T-helper 17 cell (primary cell): ENCODE results near the gene RFK. TPM values are rescaled to one million over a fixed set of nuclear protein-coding genes. Genes with fewer than 3 reads are reported as not detected.
A peak's percentile ranks its signal among the peaks of the same experiment; 100 is the strongest.
"Not testable (repeated sequence)": the region's sequence is repeated elsewhere in the genome, so short reads cannot be mapped to it uniquely, and the experiment has no call there.

Experiments
- ATAC-seq: fragments of 150-1000 bp; cut with Tn5 transposase; 2 replicates; pipeline ENCODE4 v1.10.0; 2021; ENCODE audit warnings: mild to moderate bottlenecking, moderate library complexity
- DNase-seq, 3 donors: peaks; one replicate each; pipeline versions ENCODE4 v3.0.0 to v3.0.0-alpha.2; 2020 to 2021
- H3K9me3 ChIP-seq: one replicate; pipeline ENCODE4 v1.7.0; 2013; ENCODE audit warnings: low read length, mild to moderate bottlenecking; ENCODE audit not compliant: control insufficient read depth, poor library complexity, severe bottlenecking
- H3K27ac Mint-ChIP-seq: one replicate; pipeline ENCODE4 v1.8.0; 2022; ENCODE audit warnings: mild to moderate bottlenecking, moderate library complexity, mixed read lengths
- H3K27me3 Mint-ChIP-seq: one replicate; pipeline ENCODE4 v1.8.0; 2022; ENCODE audit warnings: mixed read lengths
- H3K36me3 Mint-ChIP-seq: one replicate; pipeline ENCODE4 v1.8.0; 2022; ENCODE audit warnings: low read depth, mixed read lengths
- H3K4me1 Mint-ChIP-seq: one replicate; pipeline ENCODE4 v1.8.0; 2022; ENCODE audit warnings: mild to moderate bottlenecking, mixed read lengths
- H3K4me3 Mint-ChIP-seq: one replicate; pipeline ENCODE4 v1.8.0; 2022; ENCODE audit warnings: mild to moderate bottlenecking, moderate library complexity, mixed read lengths
- total RNA-seq, 4 donors: library from RNA in 2 of 4; stranded (reverse) in 2 of 4; gene quantifications; one replicate each; pipeline ENCODE4 v1.2.3 and lab custom pipeline; 2022 to 2026

The RFK gene
- total RNA-seq, 2 donors from 2014 or later: 8.9 to 9.8 TPM

DNA sequence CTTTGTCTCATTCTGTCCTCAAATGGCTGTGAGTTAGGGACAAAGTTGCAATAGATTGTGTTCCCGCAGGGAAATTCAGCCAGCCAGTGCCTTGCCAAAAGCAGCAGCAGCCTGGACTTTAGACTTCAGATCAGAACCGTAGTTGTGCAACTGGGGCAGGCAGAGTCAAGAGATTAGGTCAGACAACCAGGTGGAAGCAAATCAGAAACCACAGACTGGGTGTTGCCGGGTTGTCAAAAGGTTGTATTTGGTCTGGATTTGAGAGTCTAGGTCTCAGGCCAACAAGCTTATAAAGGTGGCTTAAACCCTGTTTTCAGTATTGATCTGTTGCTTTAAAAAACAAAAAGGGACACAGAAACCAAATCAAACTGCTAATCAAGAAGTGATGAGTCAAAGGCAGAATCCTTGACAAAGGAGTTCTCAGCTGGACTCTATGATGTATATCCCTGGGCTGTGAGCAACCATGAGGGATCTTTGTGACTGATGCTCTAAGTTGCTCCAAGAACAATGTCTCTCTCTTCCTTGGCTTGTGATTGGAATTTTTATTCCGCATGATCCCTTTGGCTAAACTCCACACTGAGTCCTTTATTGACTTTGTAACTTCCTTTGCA lies 20.9 kb downstream of the RFK start:
- Mint-ChIP-seq H3K36me3 (no peaks in the 10 kb centered on the region), H3K4me1 (peaks cover 5% of the 10 kb centered on the region), H3K27me3 (peaks cover 4% of the 10 kb centered on the region), H3K4me3 (no peak overlapping the region), H3K27ac (no peak overlapping the region)
- DNase-seq: no peak
- no peak for ATAC-seq
- no peaks in the 10 kb centered on the region for H3K9me3 ChIP-seq

GRCh38 chr9:76372336-76372735 lies 21.9 kb downstream of the RFK start:
- DNase-seq (no peak), ATAC-seq (no peak)
- no peaks in the 10 kb centered on the region for H3K9me3 ChIP-seq
- Mint-ChIP-seq H3K4me3 (no peak overlapping the region), H3K36me3 (no peaks in the 10 kb centered on the region), H3K27me3 (peaks cover 4% of the 10 kb centered on the region), H3K4me1 (peaks cover 5% of the 10 kb centered on the region), H3K27ac (no peak overlapping the region)

GRCh38 chr9:76371901-76372300 lies 22.3 kb downstream of the RFK start:
- H3K4me1 Mint-ChIP-seq: peaks cover 5% of the 10 kb centered on the region
- no peak overlapping the region for H3K27ac Mint-ChIP-seq
- no peak overlapping the region for H3K4me3 Mint-ChIP-seq
- H3K9me3 ChIP-seq: no peaks in the 10 kb centered on the region
- peaks cover 4% of the 10 kb centered on the region for H3K27me3 Mint-ChIP-seq
- DNase-seq: no peak
- ATAC-seq: no peak
- H3K36me3 Mint-ChIP-seq: no peaks in the 10 kb centered on the region

- Mint-ChIP-seq H3K27me3 (peaks cover 4% of the 10 kb centered on the region), H3K36me3 (no peaks in the 10 kb centered on the region), H3K4me1 (peaks cover 5% of the 10 kb centered on the region), H3K4me3 (no peak overlapping the region), H3K27ac (no peak overlapping the region)
- no peaks in the 10 kb centered on the region for H3K9me3 ChIP-seq
- DNase-seq (no peak), ATAC-seq (no peak)
Observed at GRCh38 chr9:76370396-76371023, 23.7 kb downstream of the RFK start.

- Mint-ChIP-seq H3K27me3 (peaks cover 4% of the 10 kb centered on the region), H3K27ac (no peak overlapping the region), H3K4me1 (peaks cover 5% of the 10 kb centered on the region), H3K36me3 (no peaks in the 10 kb centered on the region), H3K4me3 (no peak overlapping the region)
- H3K9me3 ChIP-seq: no peaks in the 10 kb centered on the region
- ATAC-seq: no peak
- DNase-seq: no peak
Observed at GRCh38 chr9:76369583-76369982, 24.6 kb downstream of the RFK start.

- no peak for ATAC-seq
- H3K27ac Mint-ChIP-seq: no peak overlapping the region
- no peaks in the 10 kb centered on the region for H3K4me1 Mint-ChIP-seq
Observed at GRCh38 chr9:76366275-76366674, 28.0 kb downstream of the RFK start.

DNA sequence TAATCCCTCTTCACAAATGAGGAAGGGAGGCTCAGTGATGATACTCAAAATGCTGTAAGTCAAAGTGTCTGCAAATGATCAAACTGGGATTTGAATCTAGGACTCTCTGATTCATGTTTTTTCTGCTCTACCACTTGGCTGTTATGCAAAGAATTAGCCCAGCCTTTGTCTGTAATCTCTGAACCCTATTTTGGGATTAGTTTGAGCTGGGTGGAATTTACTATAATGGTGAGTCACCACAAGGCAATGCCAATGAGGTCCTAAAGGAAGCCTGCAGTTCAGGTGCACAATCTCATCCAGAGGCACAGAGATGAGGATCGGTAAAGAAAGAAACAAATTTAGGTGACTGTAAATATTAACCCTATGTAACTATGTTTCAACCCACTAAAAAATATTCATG lies 29.2 kb downstream of the RFK start:
- ATAC-seq (no peak), DNase-seq (no peak)
- no peaks in the 10 kb centered on the region for H3K36me3 Mint-ChIP-seq
- peaks cover 18% of the 10 kb centered on the region for H3K27me3 Mint-ChIP-seq
- H3K4me1 Mint-ChIP-seq: no peaks in the 10 kb centered on the region
- no peak overlapping the region for H3K27ac Mint-ChIP-seq
- no peaks in the 10 kb centered on the region for H3K9me3 ChIP-seq
- H3K4me3 Mint-ChIP-seq: no peak overlapping the region

More at GRCh38 chr9:76366275-76366674, 28.0 kb downstream of the RFK start:
- H3K4me3 Mint-ChIP-seq: no peak overlapping the region
- DNase-seq: no peak
- no peaks in the 10 kb centered on the region for H3K9me3 ChIP-seq
- no peaks in the 10 kb centered on the region for H3K36me3 Mint-ChIP-seq
- peaks cover 18% of the 10 kb centered on the region for H3K27me3 Mint-ChIP-seq

DNA sequence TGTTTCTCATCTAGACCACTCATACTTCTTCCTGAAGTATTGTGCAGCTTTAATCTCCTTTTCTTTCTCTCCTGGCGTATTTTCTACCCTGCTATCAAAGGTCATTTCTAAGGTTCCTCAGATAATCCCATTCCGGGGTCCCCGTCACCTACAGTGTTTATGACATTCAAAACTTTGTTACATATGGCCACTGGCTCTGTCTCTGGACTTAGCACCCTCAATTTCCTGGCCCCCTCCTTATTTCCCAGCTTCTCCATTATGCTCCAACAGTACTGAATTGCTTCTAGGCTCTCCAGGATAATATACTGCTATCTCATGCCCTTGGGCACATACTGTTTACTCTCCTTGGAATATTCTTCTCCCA lies 31.2 kb downstream of the RFK start:
- Mint-ChIP-seq H3K4me1 (no peaks in the 10 kb centered on the region), H3K4me3 (no peak overlapping the region), H3K27ac (no peak overlapping the region), H3K36me3 (no peaks in the 10 kb centered on the region), H3K27me3 (peaks cover 14% of the 10 kb centered on the region)
- DNase-seq (no peak), ATAC-seq (no peak)
- H3K9me3 ChIP-seq: no peaks in the 10 kb centered on the region

DNA sequence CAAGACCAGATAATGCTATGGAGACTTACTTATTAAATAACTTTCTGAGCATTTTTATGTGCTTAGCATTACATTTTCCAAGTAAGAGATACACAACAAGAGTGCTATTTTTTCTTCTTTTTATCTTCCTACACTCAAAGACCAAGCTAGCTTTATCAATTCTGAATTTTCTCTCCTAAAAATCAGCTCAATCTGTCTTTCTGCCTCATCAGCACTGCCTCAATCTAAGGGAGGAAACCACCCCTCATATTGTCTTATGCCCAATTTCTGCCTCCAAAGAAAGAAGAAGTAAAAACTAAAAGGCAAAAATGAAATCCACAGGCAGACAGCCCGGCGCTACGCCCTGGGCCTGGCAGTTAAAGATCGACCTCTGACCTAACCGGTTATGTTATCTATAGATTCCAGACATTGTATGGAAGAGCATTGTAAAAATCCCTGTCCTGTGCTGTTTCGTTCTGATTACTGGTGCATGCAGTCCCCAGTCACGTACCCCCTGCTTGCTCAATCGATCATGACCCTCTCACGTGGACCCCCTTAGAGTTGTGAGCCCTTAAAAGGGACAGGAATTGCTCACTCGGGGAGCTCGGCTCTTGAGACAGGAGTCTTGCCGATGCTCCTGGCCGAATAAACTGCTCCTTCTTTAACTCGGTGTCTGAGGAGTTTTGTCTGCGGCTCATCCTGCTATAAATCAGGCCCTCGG lies 31.7 kb downstream of the RFK start:
- not testable (repeated sequence) for DNase-seq, H3K36me3 Mint-ChIP-seq, H3K4me1 Mint-ChIP-seq, H3K4me3 Mint-ChIP-seq, ATAC-seq, H3K27ac Mint-ChIP-seq, H3K9me3 ChIP-seq
- H3K27me3 Mint-ChIP-seq: peaks cover 14% of the 10 kb centered on the region

GRCh38 chr9:76359766-76360165 lies 34.5 kb downstream of the RFK start:
- H3K27me3 Mint-ChIP-seq: peaks cover 22% of the 10 kb centered on the region
- H3K9me3 ChIP-seq: no peaks in the 10 kb centered on the region
- no peak for DNase-seq
- H3K36me3 Mint-ChIP-seq: no peaks in the 10 kb centered on the region
- no peak overlapping the region for H3K27ac Mint-ChIP-seq
- no peaks in the 10 kb centered on the region for H3K4me1 Mint-ChIP-seq
- no peak overlapping the region for H3K4me3 Mint-ChIP-seq
- ATAC-seq: no peak

DNA sequence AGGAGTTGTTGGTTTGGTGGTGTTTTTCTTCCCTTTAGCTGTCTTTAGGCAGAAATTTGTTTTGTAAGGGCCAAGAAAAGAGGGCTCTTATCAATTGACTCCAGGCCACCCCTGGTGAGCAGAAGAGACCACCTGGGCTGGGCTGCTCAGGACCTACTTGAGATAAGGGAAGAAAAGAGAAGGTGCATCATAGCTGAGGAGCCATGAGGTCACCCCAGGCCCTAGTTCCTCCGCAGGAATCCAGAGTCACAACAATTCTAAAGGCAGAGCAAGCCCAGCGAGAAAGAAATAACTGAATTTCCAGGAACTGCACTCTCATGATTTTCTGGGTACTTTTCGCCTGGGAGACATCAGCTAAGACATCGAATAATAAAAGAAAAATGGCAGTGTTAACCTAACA lies 34.9 kb downstream of the RFK start:
- no peaks in the 10 kb centered on the region for H3K9me3 ChIP-seq
- DNase-seq: no peak
- Mint-ChIP-seq H3K4me3 (no peak overlapping the region), H3K27ac (no peak overlapping the region), H3K4me1 (no peaks in the 10 kb centered on the region), H3K27me3 (peaks cover 22% of the 10 kb centered on the region), H3K36me3 (no peaks in the 10 kb centered on the region)
- ATAC-seq: no peak

GRCh38 chr9:76358628-76359280 lies 35.5 kb downstream of the RFK start:
- H3K9me3 ChIP-seq: no peaks in the 10 kb centered on the region
- Mint-ChIP-seq H3K27ac (no peak overlapping the region), H3K4me1 (no peaks in the 10 kb centered on the region), H3K27me3 (peaks cover 24% of the 10 kb centered on the region), H3K4me3 (peak overlapping the region; percentile 45), H3K36me3 (no peaks in the 10 kb centered on the region)
- DNase-seq (no peak), ATAC-seq (no peak)

GRCh38 chr9:76357555-76357954 lies 36.7 kb downstream of the RFK start:
- H3K36me3 Mint-ChIP-seq: no peaks in the 10 kb centered on the region

More at GRCh38 chr9:76357555-76357954, 36.7 kb downstream of the RFK start:
- DNase-seq (no peak), ATAC-seq (no peak)
- Mint-ChIP-seq H3K4me3 (no peak overlapping the region), H3K27me3 (peaks cover 15% of the 10 kb centered on the region), H3K4me1 (no peaks in the 10 kb centered on the region), H3K27ac (no peak overlapping the region)
- no peaks in the 10 kb centered on the region for H3K9me3 ChIP-seq
